NCI-H2171 treated with DMSO at 0.1 percent for 48 hours (cell line): ENCODE data around the gene TPST2.

Source experiments
- DNase-seq: peaks from one replicate; lab custom pipeline; 2025; lab: John Stamatoyannopoulos, UW

TPST2 gene

DNA sequence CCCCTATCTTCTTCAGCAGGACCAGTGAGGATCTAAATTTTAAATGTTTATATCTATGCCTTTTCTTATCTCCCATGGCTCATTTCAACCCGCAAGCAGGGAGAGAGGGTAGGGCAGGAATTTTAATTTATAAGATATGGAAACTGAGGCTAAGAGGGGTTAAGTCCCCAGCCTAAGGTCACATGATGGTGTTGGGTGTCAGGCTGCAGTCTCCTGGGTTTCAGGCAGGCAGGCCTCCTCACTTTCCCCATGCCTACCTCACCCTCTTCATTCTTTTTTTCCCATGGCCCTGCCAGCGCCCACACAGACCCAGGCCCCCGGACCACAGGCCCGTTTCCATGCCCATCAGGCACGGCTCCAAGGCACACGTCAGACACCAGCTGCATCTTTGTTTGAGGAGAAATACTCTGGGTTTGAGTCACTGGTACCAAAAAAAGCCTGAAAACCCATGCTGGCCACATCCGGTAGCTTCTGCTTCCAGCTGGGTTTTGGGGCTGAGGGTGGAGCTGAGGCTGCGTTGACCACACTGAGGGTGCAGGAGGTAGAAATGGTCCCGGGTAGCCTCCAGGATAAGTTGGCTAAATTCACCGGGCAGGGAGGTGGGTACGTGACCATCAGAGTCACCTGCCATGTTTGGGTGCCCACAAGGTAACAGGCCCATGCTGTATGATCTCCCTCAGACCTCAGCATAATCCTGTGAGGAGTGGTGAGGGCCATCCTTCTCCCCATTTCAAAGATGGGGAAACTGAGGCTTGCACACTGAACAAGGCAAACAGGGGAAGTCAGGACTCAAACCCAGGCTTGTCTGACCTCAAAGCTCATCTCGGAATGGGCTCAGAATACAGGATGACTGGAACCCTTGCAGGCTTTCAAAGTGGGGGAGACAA, 20.4 kb upstream of the TPST2 start:
- no peak for DNase-seq

- no peak for DNase-seq
These were observed 19.4 kb upstream of the TPST2 start for GRCh38 chr22:26609287-26609686.

DNA sequence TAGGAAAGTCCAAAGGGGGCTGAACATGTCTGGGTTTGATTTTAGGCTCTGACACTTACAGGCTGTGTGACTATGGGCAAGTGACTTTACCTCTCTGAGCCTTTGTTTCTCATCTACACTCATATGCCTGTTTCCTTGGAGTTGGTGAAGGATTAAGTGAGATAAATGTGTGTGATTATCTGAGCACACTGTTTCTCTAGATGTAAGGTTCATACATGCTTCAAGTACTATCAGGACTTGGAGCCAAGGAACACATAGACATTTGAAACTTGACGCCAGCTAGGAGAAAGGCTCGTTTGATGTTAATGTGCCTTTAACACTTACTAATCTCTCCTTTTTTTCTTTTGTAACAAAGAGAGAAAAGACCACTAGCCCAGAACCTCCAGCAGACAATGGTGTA, 18.2 kb upstream of the TPST2 start:
- DNase-seq = no peak

DNA sequence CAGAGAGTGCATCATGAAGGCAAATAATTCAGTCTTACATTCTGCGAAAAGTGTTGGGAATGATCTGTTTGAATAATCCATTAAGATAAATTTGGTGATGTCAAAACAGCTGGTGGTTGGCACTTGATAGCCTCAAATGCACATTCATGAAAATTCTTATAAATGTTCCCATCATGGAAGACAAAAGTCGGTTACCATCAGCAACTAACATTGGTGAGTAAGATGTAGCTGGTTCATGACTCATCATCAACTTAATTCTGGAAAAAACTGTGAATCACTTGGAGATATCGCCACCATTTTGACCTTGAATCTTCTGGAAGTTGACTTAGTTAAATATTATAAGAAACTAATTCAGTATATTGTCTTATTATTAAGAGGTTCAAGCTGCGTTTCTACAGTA, 16.7 kb upstream of the TPST2 start:
- DNase-seq = no peak

DNA sequence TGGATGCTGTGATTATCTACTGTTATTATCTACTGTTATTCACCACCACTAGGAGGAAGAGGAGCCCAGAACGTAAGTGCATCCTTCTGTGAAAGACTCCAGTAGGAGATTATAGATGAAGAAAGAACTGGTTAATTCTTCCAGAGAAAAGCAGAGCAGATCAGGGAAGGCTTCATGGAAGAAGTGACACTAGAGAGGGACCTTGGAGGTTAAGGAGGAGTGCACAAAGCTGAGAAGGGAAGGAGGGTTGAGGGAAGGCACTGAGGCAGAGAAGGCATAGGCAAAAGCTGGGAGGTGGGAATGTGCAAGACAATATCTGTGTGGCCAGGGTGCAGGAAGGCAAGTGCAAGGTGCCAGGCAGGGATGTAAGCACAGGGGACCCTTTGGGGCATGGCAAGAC, 14.4 kb upstream of the TPST2 start:
- no peak for DNase-seq

- DNase-seq = no peak
These were observed 12.2 kb upstream of the TPST2 start for GRCh38 chr22:26602127-26602526.

GRCh38 chr22:26601726-26602125, 11.8 kb upstream of the TPST2 start:
- DNase-seq = no peak

- no peak for DNase-seq
These were observed 9.6 kb upstream of the TPST2 start for GRCh38 chr22:26599505-26599904.

GRCh38 chr22:26597480-26597879, 7.5 kb upstream of the TPST2 start:
- no peak for DNase-seq

- no peak for DNase-seq
These were observed 7.1 kb upstream of the TPST2 start for GRCh38 chr22:26597026-26597425.

- DNase-seq = no peak
These were observed 3.8 kb upstream of the TPST2 start for GRCh38 chr22:26593763-26594162.

DNA sequence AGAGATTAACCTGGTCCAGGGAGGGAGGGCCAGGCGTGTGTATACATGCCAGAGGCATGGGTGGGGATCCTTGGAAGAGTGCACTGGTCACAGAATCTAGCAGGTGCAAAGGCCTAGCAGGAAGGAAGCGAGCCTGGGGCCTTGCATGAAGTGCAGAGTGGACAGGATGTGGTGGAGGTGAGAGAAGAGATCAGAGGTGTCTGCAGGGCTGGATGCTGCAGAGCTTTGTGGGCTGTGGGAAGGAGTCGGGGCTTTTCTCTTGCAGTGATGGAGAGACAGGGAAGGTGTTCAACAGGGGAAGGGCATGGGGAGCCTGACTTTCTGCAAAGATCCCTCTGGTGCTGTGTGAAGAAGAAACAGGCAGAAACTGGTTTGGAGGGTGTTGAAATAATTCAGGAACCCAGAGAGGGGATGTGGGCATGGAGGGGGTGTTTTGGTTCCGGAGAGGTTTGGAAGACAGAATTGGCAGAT, 2.5 kb upstream of the TPST2 start:
- no peak for DNase-seq

- no peak for DNase-seq
These were observed 526 bp downstream of the TPST2 start for GRCh38 chr22:26589367-26589844.

DNA sequence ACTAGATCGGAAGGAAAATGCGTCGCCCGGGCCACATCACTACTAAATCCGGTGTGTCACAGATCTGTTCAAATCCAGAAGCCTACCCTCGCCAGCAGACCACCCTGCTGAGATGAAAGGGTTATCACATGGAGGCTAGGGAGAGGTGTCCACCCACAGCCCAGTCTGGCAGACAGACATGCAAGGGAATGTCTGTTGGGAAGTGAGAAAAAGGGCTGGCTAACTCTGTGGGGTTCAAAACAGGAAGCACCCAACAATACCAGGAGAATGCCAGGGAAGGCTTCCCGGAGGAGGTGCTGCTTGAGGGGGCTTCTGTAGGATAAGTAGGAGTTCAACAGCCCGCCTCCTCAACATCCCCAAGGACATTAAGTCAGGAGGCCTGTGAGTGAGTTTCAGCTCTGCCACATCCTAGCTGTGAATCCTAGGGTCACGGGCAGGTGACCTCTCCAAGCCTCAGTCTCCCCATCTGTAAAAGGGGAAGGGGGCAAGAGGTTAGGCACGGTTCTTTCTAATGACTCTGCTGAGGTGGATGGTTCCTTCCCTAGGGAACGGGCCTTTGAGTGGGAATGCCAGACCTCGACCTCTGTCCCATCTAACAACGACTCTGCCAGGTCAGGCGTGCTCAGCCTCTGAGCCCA, 1.1 kb downstream of the TPST2 start:
- no peak for DNase-seq

GRCh38 chr22:26587991-26588613, 1.8 kb downstream of the TPST2 start:
- DNase-seq = no peak

- DNase-seq = no peak
These were observed 3.2 kb downstream of the TPST2 start for GRCh38 chr22:26586556-26587325.

DNA sequence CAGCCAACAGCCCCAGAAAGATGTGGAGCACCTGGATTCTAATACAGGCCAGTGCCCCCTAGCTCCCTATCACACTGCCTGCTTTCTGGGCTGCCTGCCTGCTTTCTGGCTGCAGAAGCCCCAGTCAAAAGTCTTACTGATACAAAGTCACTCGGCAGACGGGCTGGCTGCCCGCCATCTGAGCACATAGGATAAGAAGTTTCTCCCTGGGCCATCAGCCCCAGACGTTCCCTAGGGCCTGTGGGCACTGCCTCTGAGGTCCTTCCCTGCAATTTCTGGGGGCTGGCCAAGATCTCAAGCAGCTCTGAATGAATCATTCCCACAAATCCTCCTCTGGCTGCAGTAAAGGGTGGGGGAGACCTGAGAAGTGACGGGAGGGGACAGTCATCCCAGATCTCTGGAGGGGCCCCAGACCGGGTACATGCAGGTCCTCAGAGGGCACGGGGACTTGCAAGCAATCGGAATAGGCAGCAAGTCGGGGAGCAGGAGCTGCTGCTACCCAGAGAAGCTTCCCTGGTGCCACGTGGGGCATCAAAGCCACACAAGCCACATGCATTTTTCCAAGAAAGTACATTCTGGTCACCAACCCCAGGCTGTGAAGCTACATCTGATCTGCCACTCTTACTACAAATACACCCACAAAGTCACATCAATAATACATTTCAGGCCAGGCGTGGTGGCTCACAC, 4.7 kb downstream of the TPST2 start:
- peak; percentile 26 for DNase-seq

DNA sequence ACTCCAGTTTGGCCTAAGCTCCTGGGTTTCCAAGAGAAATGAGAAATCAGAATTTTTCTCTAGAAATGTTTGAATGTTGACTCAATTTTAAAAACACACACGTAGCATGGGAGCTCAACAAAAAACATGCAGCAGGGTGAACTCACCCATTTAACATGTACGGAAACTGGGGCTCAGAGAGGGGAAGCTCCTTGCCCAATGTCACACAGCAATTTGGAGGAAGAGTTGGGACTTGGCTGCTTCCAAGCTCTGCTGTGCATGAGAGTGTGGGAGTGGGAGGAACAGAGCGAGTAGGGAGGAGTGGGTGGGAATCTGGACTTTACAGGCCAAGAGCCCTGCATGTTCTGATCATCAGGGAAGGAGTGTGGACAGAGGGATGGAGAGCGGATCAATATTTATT, 5.9 kb downstream of the TPST2 start:
- DNase-seq = no peak

- no peak for DNase-seq
These were observed 8.2 kb downstream of the TPST2 start for GRCh38 chr22:26581633-26582168.

- no peak for DNase-seq
These were observed 8.9 kb downstream of the TPST2 start for GRCh38 chr22:26581026-26581425.
